GM18507 (cell line): ENCODE measurements around the gene RPH3AL.

ENCODE experiments used
- DNase-seq: peaks from one replicate; pipeline ENCODE4 v3.0.0; 2011; ENCODE audit warnings: low read depth; ENCODE audit not compliant: insufficient read length; ENCODE audit errors: extremely low spot score
- FAIRE-seq: peaks from 2 replicates; lab custom pipeline; 2011; peaks lifted over from hg19 to GRCh38; lab: Jason Lieb, UNC

RPH3AL gene

GRCh38 chr17:352421-353212, at the start of gene RPH3AL:
Gene RPH3AL, minus strand, starts transcription at chr17:352807. Its CDS starts 25,264 bp downstream, at chr17:327543.
- DNase-seq (no peak), FAIRE-seq (no peak)

GRCh38 chr17:400257-400656, 47.6 kb upstream of the RPH3AL start:
- DNase-seq: no peak
- no peak for FAIRE-seq

- DNase-seq (no peak), FAIRE-seq (no peak)
These were observed 44.2 kb upstream of the RPH3AL start for GRCh38 chr17:396788-397187.

- no peak for DNase-seq
- FAIRE-seq: no peak
These were observed 43.4 kb upstream of the RPH3AL start for GRCh38 chr17:395974-396373.

GRCh38 chr17:395179-395578, 42.6 kb upstream of the RPH3AL start:
- FAIRE-seq (no peak), DNase-seq (no peak)

GRCh38 chr17:394718-395095, 42.1 kb upstream of the RPH3AL start:
- no peak for DNase-seq
- no peak for FAIRE-seq

- FAIRE-seq: no peak
- no peak for DNase-seq
These were observed 41.5 kb upstream of the RPH3AL start for GRCh38 chr17:393806-394717.

GRCh38 chr17:391850-392249, 39.2 kb upstream of the RPH3AL start:
- DNase-seq (no peak), FAIRE-seq (no peak)

- FAIRE-seq: no peak
These were observed 37.4 kb upstream of the RPH3AL start for GRCh38 chr17:390025-390424.

GRCh38 chr17:388087-388486, 35.5 kb upstream of the RPH3AL start:
- DNase-seq (no peak), FAIRE-seq (no peak)

More at GRCh38 chr17:390025-390424, 37.4 kb upstream of the RPH3AL start:
- no peak for DNase-seq

GRCh38 chr17:386141-386876, 33.7 kb upstream of the RPH3AL start:
- FAIRE-seq (no peak), DNase-seq (peak; percentile 76)

- FAIRE-seq (no peak), DNase-seq (no peak)
These were observed 33.2 kb upstream of the RPH3AL start for GRCh38 chr17:385836-386140.

- FAIRE-seq: no peak
- DNase-seq: no peak
These were observed 32.7 kb upstream of the RPH3AL start for GRCh38 chr17:385178-385835.

- FAIRE-seq: no peak
- DNase-seq: no peak
These were observed 32.1 kb upstream of the RPH3AL start for GRCh38 chr17:384622-385177.

GRCh38 chr17:383771-384621, 31.4 kb upstream of the RPH3AL start:
- DNase-seq (no peak), FAIRE-seq (no peak)

GRCh38 chr17:382644-383533, 30.3 kb upstream of the RPH3AL start:
- FAIRE-seq (no peak), DNase-seq (no peak)

- FAIRE-seq (no peak), DNase-seq (no peak)
These were observed 29.5 kb upstream of the RPH3AL start for GRCh38 chr17:381941-382643.
